Fibroblast of the aortic adventitia (primary cell): ENCODE results near the gene MAGT1. TPM values are rescaled to one million over a fixed set of nuclear protein-coding genes. Genes with fewer than 3 reads are reported as not detected.

Experiments
- DNase-seq: peaks from one replicate; pipeline ENCODE4 v3.0.0-alpha.2; 2010; ENCODE audit warnings: low read depth
- H3K4me3 ChIP-seq: 2 replicates; pipeline ENCODE4 v1.5.1; 2011; ENCODE audit warnings: low read depth, mild to moderate bottlenecking, control low read depth, low read length, moderate library complexity
- CTCF ChIP-seq: IDR thresholded peaks from 2 replicates; pipeline ENCODE4 v1.5.1; 2011; ENCODE audit warnings: mild to moderate bottlenecking, low read length, control low read depth, inconsistent platforms; ENCODE audit not compliant: insufficient read depth
- total RNA-seq: library from RNA; depleted of rRNA; stranded (reverse); fragments of >200 nt; gene quantifications from 2 replicates; pipeline ENCODE4 v1.2.3, GENCODE V29; 2012; ENCODE audit warnings: low replicate concordance

MAGT1 gene
- total RNA-seq, 1 donor, result 119 TPM

GRCh38 chrX:77820091-77820727, 75.0 kb downstream of the MAGT1 start:
- peak; percentile 41 for DNase-seq
- no peak overlapping the region for H3K4me3 ChIP-seq
- TF ChIP-seq CTCF, result no peak

GRCh38 chrX:77814210-77814609, 81.0 kb downstream of the MAGT1 start:
- TF ChIP-seq CTCF, result no peak
- H3K4me3 ChIP-seq, result no peak overlapping the region
- DNase-seq, result no peak

- TF ChIP-seq CTCF, result no peak
- H3K4me3 ChIP-seq, result no peak overlapping the region
- no peak for DNase-seq
Observed at GRCh38 chrX:77802201-77802600, 93.0 kb downstream of the MAGT1 start.

- H3K4me3 ChIP-seq, result no peak overlapping the region
- no peak for TF ChIP-seq CTCF
- DNase-seq, result no peak
Observed at GRCh38 chrX:77795124-77795523, 100.1 kb downstream of the MAGT1 start.

GRCh38 chrX:77793946-77794345, 101.3 kb downstream of the MAGT1 start:
- DNase-seq, result no peak
- TF ChIP-seq CTCF, result no peak
- H3K4me3 ChIP-seq, result no peak overlapping the region

GRCh38 chrX:77788050-77788449, 107.2 kb downstream of the MAGT1 start:
- no peak for TF ChIP-seq CTCF
- H3K4me3 ChIP-seq, result no peak overlapping the region
- peak; percentile 45 for DNase-seq

GRCh38 chrX:77786365-77786680, 108.9 kb downstream of the MAGT1 start:
- H3K4me3 ChIP-seq, result peak overlapping the region; percentile 75
- no peak for DNase-seq
- no peak for TF ChIP-seq CTCF
